Femur (tissue), 1 donor: ENCODE data around the gene TYROBP.
"Not testable (repeated sequence)": the region's sequence is repeated elsewhere in the genome, so short reads cannot be mapped to it uniquely, and the experiment has no call there.

ENCODE experiments used
- DNase-seq: peaks from one replicate; pipeline ENCODE4 v3.0.0-alpha.2; 2017

The TYROBP gene

DNA sequence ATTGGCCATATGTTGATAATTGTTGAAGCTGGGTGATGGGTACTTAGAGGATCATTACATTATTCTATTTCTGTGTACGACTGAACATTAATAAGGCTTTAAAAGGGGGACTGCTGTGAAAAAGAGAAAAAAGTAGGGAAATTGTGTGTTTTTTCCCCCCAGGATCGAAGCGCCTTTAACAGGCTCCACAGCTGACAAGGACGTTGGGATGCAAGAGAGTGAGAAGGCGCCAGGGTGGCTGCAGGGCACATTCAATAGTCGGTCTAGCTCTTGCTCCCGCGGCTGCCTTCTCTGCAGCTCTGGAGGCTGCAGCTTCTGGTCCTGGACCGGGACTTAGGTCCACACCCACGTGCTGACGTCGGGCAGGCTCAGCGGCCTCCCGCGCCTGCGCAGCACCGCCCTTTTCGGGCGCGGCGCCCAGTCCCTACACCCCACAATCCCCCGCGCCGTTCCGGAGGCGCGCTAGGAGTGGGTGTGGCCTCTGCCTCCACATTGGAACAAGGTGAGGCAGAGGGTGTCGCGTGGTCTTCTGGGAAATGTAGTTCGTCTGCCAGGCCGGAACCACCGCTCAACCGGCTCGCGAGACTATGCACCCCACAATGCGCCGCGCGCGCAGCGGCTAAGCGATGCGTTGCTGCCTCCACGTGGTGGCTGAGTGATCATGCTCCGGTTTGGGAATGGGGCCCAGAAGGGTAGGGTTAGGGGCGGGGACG, 23.2 kb upstream of the TYROBP start:
- peak; percentile 100 for DNase-seq

GRCh38 chr19:35929876-35930275, 21.8 kb upstream of the TYROBP start:
- DNase-seq = no peak

GRCh38 chr19:35928507-35928906, 20.4 kb upstream of the TYROBP start:
- DNase-seq = no peak

DNA sequence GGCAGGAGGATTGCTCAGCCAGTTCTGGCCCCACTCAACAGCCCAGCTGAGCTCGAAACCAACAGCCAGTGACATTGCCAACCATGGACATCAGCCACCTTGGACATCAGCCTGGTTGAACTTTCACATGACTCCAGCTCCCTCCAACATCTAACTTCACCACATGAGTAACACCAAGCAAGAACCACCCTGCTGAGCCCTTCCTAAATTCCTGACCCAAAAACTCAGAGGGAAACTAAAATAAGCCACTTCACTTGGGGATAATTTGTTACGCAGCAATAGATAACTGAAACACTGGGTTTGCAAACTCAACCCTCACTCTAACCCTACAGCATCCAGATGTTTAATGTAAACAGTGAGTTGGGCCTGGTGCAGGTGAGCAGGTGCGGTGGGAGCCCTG, 17.4 kb upstream of the TYROBP start:
- DNase-seq = no peak

GRCh38 chr19:35921012-35921411, 12.9 kb upstream of the TYROBP start:
- DNase-seq = no peak

DNA sequence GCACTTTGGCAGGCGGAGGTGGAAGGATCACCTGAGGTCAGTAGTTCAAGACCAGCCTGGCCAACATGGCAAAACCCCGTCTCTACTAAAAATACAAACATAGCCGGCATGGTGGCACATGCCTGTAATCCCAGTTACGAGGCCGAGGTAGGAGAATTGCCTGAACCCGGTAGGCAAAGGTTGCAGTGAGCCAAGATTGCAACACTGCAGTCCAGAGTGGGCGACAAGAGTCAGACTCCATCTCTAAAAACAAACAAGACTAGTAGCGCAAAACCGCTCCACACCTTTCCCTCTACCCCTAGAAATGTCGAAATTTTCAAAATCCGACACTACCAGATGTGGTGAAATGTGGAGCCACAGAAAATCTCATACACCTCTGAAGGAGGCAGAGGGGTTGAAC, 11.2 kb upstream of the TYROBP start:
- no peak for DNase-seq

- DNase-seq = no peak
Measured at GRCh38 chr19:35915443-35915842, 7.3 kb upstream of the TYROBP start.

GRCh38 chr19:35913589-35913988, 5.5 kb upstream of the TYROBP start:
- no peak for DNase-seq

- DNase-seq = no peak
Measured at GRCh38 chr19:35911790-35912189, 3.7 kb upstream of the TYROBP start.

DNA sequence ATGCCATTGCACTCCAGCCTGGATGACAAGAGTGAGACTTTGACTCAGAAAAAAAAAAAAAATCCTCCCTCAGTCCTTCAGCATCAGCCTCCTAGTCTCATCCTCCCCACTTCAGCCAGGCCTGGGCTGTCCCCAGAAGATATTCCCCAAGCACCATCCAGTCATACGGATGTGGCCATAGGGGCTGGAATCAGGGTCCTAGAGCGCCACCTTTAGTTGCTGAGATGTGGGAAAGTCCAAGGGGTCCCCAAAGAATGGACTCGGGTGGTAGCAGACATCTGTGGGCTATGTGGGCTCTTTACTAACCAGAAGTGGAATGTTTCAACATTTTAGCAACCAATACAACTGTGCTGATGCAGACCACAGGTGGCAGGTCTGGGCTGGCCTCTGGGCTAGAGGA, 3.1 kb upstream of the TYROBP start:
- no peak for DNase-seq

DNA sequence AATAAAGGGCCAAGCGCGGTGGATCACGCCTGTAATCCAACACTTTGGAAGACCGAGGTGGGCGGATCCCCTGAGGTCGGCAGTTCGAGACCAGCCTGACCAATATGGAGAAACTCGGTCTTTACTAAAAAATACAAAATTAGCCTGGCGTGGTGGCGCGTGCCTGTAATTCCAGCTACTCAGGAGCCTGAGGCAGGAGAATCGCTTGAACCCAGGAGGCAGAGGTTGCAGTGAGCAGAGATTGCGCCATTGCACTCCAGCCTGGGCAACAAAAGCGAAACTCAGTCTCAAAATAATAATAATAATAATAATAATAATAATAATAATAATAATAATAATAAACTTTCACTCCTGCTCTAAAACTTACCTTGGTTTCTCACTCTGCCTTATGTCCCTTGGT, 2.3 kb upstream of the TYROBP start:
- DNase-seq = not testable (repeated sequence)

GRCh38 chr19:35909684-35910035, 1.6 kb upstream of the TYROBP start:
- no peak for DNase-seq

- DNase-seq = peak; percentile 86
Measured at GRCh38 chr19:35908973-35909683, 1.0 kb upstream of the TYROBP start.

DNA sequence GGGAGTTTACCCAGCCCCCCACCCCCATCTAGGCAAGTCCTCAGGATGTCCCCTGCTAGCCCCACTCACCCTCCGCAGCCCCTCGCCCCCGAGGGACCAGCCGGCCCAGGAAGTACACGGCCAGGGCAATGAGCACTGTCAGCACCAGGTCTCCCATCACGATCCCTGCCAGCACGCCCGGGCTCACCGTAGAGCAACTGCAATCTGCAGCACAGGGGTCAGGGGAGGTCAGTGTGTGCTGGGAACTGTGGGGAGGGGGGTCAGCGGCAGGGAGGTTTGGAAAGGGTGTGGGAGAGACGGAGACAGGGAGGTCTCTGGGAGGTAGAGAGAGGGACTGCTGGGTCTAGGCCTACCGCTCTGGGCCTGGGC, 734 bp downstream of the TYROBP start:
- DNase-seq = no peak

DNA sequence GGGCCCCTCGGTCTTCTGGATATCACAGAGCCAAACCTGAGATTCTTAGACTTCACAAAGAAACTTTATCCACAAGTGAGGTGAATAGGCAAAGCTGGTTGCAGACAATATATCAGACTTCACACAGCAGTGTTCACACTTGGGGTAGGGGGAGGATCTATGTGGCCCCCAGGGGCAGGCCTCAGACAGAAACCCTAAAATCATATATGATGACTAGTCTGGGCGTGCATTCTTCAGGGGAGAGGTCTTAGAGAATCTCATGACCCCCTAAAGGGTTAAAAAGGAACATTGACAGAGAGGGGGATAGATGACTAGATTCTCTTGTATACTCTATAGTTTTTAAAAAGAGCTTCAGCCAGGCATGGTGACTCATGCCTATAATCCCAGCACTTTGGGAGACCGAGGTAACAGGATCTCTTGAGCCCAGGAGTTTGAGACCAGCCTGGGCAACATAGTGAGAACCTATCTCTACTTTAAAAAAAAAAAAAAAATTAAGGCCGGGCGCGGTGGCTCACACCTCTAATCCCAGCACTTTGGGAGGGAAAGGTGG, 2.8 kb downstream of the TYROBP start:
- DNase-seq = no peak

DNA sequence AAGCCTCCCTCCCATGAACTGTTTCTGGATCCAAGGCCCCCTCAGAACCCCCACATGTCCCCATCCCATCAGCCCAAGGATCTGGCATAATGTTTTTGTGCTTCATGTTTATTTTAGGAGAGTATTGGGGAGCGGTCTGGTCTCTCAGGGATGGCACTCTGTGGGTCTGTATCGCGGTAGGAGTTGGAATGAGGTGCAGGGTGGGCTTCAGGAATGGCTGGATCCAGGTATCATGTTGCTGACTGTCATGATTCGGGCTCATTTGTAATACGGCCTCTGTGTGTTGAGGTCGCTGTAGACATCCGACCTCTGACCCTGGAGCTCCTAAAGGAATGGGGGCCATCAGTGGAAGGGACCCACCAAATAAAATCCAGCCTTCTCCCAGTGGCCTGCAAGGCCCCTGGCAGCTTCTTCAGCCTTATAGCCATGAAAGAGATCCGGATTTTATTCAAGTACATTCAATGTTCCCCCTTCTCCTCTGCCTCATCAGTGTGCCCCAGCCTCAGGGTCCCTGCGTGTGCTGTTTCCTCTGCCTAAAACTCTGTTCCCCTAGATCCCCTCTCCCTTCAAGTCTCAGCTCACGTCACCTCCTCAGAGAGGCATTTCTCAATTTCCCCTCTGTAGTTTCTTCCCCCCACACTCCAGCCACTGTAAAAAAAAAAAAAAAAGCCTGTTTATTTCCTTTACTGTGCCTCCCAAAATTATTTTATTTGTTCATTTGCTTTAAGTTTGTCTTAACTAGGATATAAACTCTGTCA, 3.6 kb downstream of the TYROBP start:
- no peak for DNase-seq

DNA sequence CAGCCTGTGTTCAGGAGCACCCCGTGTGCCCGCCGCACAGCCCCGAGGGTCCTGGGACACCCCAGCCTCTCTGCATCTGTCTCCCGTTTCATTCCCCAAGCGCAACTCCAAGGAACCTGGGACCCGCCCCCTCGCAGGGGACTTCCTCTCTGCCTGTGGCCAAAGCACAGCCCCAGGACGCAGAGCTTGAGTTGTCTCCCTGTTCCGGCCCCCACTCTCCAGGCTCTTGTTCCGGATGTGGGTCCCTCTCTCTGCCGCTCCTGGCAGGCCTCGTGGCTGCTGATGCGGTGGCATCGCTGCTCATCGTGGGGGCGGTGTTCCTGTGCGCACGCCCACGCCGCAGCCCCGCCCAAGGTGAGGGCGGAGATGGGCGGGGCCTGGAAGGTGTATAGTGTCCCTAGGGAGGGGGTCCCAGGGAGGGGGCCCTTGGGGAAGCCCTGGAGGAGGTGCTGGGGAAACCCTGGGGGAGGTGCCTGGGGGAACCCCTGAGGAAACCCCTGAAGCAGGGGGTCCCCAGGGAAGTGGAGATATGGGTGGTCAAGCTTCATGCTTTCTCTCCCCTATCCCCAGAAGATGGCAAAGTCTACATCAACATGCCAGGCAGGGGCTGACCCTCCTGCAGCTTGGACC, 4.4 kb downstream of the TYROBP start:
- peak; percentile 84 for DNase-seq

DNA sequence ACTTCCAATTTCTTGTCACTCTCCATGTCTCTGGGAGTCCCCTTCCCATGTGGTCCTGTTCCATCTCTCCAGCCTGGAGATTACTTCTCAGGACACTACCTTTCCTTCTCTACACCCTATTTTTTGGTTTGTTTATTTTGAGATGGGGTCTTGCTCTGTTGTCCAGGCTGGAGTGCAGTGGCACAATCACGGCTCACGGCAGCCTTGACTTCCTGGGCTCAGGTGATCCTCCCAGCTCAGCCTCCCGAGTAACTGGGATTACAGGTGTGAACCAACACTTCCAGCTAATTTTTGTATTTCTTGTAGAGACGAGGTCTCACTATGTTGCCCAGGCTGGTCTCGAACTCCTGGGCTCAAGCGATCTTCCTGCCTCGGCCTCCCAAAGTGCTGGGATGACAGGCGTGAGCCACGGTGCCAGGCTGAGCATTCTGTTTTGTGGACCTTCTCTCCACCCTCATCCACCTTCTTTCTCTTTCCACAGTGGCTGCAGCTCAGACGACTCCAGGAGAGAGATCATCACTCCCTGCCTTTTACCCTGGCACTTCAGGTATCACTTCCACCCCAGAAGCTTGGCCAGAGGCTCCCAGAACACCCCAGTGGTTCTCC, 5.1 kb downstream of the TYROBP start:
- DNase-seq = no peak

GRCh38 chr19:35901854-35902661, 6.0 kb downstream of the TYROBP start, which contains the start of gene HCST:
Gene HCST, plus strand, starts transcription at chr19:35902529. Its CDS starts 65 bp downstream, at chr19:35902594.
- DNase-seq = peak; percentile 45

DNA sequence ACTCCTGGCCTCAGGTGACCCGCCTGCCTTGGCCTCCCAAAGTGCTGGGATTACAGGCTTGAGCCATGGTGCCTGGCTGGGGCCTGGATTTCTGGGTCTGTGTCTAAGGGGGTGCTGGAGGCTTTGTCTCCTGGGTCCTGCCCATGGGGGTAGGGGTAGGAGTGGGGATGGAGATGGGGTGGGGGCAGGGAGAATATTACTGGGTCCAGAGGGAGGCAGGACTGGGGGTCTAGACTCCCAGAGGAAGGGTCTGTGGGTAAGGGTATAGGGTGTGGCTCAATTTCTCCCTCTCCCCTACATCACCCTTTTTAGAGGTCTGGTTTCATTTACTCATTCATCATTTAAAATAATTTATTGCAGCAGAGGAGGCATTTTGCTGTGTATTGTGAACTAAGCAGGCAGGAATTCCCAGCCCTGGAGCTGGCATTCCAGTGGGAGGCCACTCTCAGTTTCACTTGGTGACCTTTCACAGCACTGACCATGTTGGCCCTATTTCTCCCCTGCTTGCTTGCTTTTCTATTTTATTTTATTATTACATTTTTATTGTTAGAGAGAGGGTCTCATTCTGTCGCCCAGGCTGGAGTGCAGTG, 6.9 kb downstream of the TYROBP start:
- DNase-seq = no peak

- DNase-seq = peak; percentile 86
Measured at GRCh38 chr19:35899547-35900214, 8.4 kb downstream of the TYROBP start.
